Ovary (tissue), 3 donors: Measurements from ENCODE around the gene WDFY1.

Source experiments
- CTCF ChIP-seq, 3 donors: fragments of 450-650 bp in 2 of 3; fragments of 200-600 bp in 1 of 3; IDR thresholded peaks; one replicate each; pipeline versions ENCODE4 v1.5.1 to v1.8.0; 2016 to 2022; ENCODE audit warnings: antibody characterized with exemption in 3 of 3, mild to moderate bottlenecking in 1 of 3
- EP300 ChIP-seq: sonication (generic); formaldehyde crosslinking; IDR thresholded peaks from one replicate; pipeline ENCODE4 v1.6.1; 2017; ENCODE audit warnings: antibody characterized with exemption
- POLR2A ChIP-seq: fragments of 450-650 bp; IDR thresholded peaks from one replicate; pipeline ENCODE4 v1.6.1; 2017; ENCODE audit warnings: antibody characterized with exemption, mild to moderate bottlenecking, moderate library complexity
- donor health status: DM: no; HTN: no; CAD: no.

- no peak for TF ChIP-seq CTCF (IDR thresholded peaks at IDR 0.05)
- TF ChIP-seq POLR2A = no peak
- no peak for TF ChIP-seq EP300
Observed at GRCh38 chr2:223901854-223902253, 43.3 kb downstream of the WDFY1 start.
